ENCODE results near the gene YY1AP1.
A peak's percentile ranks its signal among the peaks of the same experiment; 100 is the strongest.
"Not testable (repeated sequence)": the region's sequence is repeated elsewhere in the genome, so short reads cannot be mapped to it uniquely, and the experiment has no call there.

Gene YY1AP1

DNA sequence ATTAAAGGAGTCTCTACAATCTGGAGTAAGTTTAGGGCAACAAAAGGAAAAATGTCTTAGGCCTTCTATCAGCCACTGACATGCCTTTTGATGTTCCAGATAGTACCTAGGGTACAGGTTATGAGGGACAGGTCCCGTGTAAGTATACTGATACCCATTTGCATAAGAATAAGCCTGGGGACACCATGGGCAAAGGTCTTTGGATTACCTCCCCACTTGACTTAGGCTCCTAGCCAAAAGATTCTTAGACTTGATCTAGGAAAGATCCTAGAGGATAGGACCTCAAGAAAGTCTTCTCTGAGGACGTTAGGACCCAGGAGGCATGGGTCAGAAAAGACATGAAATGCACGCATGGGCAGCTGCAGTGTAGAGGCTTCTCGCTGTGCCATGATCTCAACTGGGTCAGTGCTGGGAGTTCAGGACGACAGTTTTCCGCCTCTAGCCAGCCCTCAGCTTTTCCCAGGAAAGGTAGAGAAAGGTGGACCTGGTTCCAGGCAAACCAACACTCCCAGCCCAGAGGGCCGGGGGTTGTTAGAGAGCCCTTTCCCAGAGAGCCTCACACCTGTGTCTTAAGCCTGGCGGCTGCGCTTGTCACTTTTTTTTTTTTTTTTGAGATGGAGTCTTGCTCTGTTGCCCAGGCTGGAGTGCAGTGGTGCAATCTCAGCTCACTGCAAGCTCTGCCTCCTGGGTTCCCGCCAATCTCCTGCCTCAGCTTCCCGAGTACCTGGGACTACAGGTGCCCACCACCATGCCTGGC lies 52.0 kb downstream of the YY1AP1 start:
- TF ChIP-seq POLR2A (IDR thresholded peaks at IDR 0.05; ENCODE audit: extremely low read depth, insufficient read length), result no peak
- TF ChIP-seq, protein P1, sequence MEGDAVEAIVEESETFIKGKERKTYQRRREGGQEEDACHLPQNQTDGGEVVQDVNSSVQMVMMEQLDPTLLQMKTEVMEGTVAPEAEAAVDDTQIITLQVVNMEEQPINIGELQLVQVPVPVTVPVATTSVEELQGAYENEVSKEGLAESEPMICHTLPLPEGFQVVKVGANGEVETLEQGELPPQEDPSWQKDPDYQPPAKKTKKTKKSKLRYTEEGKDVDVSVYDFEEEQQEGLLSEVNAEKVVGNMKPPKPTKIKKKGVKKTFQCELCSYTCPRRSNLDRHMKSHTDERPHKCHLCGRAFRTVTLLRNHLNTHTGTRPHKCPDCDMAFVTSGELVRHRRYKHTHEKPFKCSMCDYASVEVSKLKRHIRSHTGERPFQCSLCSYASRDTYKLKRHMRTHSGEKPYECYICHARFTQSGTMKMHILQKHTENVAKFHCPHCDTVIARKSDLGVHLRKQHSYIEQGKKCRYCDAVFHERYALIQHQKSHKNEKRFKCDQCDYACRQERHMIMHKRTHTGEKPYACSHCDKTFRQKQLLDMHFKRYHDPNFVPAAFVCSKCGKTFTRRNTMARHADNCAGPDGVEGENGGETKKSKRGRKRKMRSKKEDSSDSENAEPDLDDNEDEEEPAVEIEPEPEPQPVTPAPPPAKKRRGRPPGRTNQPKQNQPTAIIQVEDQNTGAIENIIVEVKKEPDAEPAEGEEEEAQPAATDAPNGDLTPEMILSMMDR (IDR thresholded peaks at IDR 0.05; ENCODE audit: low read depth, low read length), result no peak
- TF ChIP-seq MYC (IDR thresholded peaks at IDR 0.05; ENCODE audit: low read depth, low read length), result no peak
- no peak for TF ChIP-seq MAX (IDR thresholded peaks at IDR 0.05; ENCODE audit: low read depth, low read length)
- DNase-seq (ENCODE audit: low read depth), result no peak
- H3K4me3 ChIP-seq (ENCODE audit: low read depth, low read length), result no peak overlapping the region

DNA sequence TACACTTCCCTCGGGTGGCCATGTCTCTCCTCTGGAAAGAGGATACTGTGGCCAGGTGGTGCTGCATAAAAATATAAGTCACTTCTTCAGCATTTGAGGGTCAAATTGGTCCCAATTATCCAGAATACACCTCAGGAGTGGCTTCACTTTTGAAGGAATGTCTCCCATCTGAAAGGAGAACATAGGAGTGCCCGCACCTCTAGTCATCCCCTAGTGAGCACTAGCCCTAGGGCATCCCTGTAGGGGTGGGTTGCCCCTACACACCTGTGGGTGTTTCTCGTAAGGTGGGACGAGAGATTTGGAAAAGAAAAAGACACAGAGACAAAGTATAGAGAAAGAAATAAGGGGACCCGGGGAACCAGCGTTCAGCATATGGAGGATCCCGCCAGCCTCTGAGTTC lies 62.1 kb downstream of the YY1AP1 start:
- not testable (repeated sequence) for DNase-seq (ENCODE audit: low read depth); H3K4me3 ChIP-seq (ENCODE audit: low read depth, low read length)

DNA sequence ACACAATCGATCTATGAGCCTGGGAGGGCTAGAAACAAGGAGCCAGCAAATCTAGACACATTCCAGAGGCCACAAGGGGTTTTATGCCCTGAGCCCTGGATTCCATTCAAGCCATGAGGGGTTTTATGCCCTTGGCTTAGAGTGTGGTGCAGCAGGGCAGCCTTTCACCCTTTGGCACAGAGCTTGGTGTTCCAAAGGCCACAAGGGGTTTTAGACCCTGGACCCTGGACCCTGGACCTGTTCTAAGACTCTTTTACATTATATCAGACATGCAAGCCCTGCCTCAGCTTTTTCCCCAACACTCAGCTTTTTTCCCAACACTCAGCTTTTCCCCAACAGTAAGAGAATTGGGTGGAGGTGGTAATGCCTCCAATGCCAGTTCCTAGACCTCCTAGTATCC lies 65.2 kb downstream of the YY1AP1 start:
- TF ChIP-seq, protein P1 (IDR thresholded peaks at IDR 0.05; ENCODE audit: low read depth, low read length), result no peak
- TF ChIP-seq MYC (IDR thresholded peaks at IDR 0.05; ENCODE audit: low read depth, low read length) (no peak), POLR2A (IDR thresholded peaks at IDR 0.05; ENCODE audit: extremely low read depth, insufficient read length) (no peak), MAX (IDR thresholded peaks at IDR 0.05; ENCODE audit: low read depth, low read length) (no peak)
- H3K4me3 ChIP-seq (ENCODE audit: low read depth, low read length), result no peak overlapping the region
- no peak for DNase-seq (ENCODE audit: low read depth)

DNA sequence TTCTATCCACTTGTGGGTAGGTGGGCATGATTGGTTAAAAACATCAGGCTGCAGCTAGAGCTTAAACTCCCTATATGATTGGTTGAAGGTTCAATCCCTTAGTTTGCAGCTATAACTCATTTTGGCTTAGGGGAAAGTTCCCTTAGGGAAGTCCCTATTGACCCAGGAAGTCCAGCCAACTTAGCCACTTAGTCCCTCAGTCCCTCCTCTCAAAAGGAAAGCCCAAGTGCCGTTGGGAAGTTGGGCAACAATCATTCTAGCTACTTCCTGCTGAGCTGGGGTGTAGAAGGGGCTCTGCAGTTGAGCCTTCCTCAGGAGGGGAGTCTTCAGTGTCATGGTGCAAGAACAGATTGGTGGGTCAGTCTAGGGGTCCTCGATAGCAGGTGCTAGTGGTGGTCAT lies 66.4 kb downstream of the YY1AP1 start:
- peak; percentile 36 for DNase-seq (ENCODE audit: low read depth)
- no peak overlapping the region for H3K4me3 ChIP-seq (ENCODE audit: low read depth, low read length)
- TF ChIP-seq MYC (IDR thresholded peaks at IDR 0.05; ENCODE audit: low read depth, low read length), result no peak
- TF ChIP-seq MAX (IDR thresholded peaks at IDR 0.05; ENCODE audit: low read depth, low read length), result no peak

DNA sequence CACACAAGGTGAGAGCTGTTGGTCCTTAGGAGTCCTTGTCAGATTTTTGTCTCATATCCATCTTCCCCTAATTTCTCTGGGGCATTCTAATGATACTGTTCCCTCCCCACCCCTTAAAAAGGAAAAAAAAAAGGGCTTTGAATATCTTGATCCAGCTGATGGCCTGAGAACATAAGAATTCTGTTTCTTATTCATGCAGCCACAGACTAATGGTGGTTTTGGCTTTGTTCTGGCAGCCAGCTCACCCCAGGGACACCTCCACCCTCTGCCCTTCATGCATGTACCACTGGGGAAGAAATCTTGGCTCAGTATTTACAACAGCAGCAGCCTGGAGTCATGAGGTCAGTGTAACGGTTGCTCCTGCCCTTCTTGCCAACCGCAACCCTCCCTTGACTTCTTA lies 75.3 kb downstream of the YY1AP1 start:
- DNase-seq (ENCODE audit: low read depth); H3K4me3 ChIP-seq (ENCODE audit: low read depth, low read length): not testable (repeated sequence)

GRCh38 chr1:155610257-155610647 lies 78.3 kb downstream of the YY1AP1 start:
- peak overlapping the region; percentile 74 for H3K4me3 ChIP-seq (ENCODE audit: low read depth, low read length)
- DNase-seq (ENCODE audit: low read depth), result not testable (repeated sequence)

DNA sequence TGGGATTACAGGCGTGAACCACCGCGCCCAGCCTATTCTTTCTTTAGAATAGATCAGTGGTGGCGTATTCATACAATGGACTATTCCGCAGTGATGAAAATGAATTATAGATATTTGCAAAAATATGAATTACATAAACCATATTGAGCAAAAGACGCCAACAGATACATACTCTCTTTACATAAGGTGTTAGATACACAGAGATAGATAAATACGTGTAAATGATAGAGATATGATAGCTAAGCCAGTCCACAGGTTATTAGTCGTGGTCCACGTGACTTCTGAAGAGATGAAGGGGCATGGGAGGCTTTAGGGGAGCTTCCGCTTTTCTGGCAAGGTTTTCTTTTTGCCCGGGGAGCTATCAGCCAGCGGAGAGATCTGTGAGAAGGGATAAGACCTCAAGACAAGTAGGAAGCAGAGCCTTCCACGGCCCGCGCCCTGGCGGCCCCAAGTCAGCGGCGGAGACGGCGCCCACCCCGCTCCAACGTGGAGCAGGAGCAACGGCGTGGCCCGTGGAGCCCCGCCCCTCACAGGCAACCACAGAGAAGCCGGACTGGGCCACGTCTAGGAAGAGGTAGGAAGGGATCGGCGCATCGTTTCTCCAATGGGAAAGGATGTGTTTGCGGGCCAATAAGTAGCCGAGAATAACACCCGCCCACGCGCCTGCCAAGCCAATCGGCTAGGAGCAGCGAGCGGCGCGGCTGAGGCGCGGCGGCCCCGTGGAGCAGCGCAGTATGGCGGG lies 78.9 kb downstream of the YY1AP1 start, which contains the start of gene MSTO1:
Gene MSTO1, plus strand, starts transcription at position 704 of the 742 bp plus-strand sequence. Its CDS starts 31 bp downstream, at position 735.
- peak within 1 kb of the TSS; percentile 74 for H3K4me3 ChIP-seq (ENCODE audit: low read depth, low read length)
- peak; percentile 99 for DNase-seq (ENCODE audit: low read depth)
- TF ChIP-seq MAX (IDR thresholded peaks at IDR 0.05; ENCODE audit: low read depth, low read length) (peak; percentile 89), POLR2A (IDR thresholded peaks at IDR 0.05; ENCODE audit: extremely low read depth, insufficient read length) (peak; percentile 79), MYC (IDR thresholded peaks at IDR 0.05; ENCODE audit: low read depth, low read length) (peak; percentile 91)
- TF ChIP-seq, protein P1 (IDR thresholded peaks at IDR 0.05; ENCODE audit: low read depth, low read length), result no peak
